Peyer's patch (tissue), 4 donors: ENCODE data around the gene ZNF205.

ENCODE experiments used
- POLR2A ChIP-seq, 2 donors: fragments of 450-650 bp; IDR thresholded peaks; one replicate each; pipeline ENCODE4 v1.5.1; 2017; ENCODE audit warnings: antibody characterized with exemption in 2 of 2, mild to moderate bottlenecking in 2 of 2, moderate library complexity in 2 of 2
- TF ChIP-seq, protein P1 (sequence below), 6 experiments: fragments of 450-650 bp in 4 of 6; fragments of 200-600 bp in 2 of 6; sonication (generic) in 1 of 6; IDR thresholded peaks; one replicate each; pipeline ENCODE4 v1.5.1; 2017 to 2019; ENCODE audit warnings: antibody characterized with exemption in 6 of 6, mild to moderate bottlenecking in 3 of 6, moderate library complexity in 1 of 6

DNA sequence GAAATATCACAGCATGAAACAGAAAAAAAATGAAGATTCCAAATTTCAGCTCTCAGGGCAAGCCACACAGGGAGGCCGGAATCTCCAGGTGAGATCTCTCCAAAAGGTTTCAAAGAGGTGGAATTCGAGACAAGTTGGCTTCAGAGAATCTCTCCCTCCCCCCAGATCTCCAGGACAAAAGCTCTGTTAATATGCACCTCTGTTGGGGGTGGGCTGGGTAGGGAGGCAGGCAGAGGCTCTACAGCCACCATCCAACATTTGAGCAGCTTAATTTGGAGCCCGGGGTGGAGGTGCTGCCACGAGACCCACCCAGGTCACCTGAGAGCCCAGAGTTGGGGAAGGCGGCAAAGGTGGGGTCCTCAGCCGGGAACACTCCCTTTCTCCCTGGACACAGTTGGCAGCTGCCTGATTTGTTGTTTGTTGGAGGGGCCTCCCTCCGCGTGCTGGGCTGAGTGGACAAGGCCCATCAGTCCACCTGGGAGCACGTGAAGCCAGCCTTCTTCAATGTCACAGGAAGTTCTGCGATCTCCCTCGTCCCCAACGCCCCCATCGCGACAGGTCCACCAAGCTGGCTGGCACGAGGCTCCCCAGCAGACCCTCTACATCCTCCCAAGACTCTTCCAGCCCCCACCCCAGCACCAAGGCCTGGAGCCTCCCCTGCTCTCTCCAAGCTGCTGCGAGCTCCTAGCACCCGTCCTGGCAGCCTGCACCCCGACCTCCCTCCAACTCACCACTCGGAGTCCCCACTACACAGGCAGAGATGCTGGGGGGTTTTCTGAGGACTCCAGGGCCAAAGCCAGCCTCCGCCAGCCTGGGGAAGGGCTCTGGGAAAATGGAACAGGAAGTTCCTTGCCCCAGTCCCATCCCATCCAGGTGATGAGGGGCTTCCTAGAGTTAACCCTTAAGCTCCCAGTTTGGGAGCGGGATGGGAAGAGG lies 13.7 kb upstream of the ZNF205 start, which contains the start of gene ZSCAN10:
- TF ChIP-seq, protein P1, sequence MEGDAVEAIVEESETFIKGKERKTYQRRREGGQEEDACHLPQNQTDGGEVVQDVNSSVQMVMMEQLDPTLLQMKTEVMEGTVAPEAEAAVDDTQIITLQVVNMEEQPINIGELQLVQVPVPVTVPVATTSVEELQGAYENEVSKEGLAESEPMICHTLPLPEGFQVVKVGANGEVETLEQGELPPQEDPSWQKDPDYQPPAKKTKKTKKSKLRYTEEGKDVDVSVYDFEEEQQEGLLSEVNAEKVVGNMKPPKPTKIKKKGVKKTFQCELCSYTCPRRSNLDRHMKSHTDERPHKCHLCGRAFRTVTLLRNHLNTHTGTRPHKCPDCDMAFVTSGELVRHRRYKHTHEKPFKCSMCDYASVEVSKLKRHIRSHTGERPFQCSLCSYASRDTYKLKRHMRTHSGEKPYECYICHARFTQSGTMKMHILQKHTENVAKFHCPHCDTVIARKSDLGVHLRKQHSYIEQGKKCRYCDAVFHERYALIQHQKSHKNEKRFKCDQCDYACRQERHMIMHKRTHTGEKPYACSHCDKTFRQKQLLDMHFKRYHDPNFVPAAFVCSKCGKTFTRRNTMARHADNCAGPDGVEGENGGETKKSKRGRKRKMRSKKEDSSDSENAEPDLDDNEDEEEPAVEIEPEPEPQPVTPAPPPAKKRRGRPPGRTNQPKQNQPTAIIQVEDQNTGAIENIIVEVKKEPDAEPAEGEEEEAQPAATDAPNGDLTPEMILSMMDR (IDR thresholded peaks at IDR 0.05): no peak
- no peak for TF ChIP-seq POLR2A (IDR thresholded peaks at IDR 0.05)
